GM23338 (cell line): ENCODE measurements around the gene HOXA9. TPM values are rescaled to one million over a fixed set of nuclear protein-coding genes. Genes with fewer than 3 reads are reported as not detected.

Experiments
- ATAC-seq: fragments of 200-7000 bp; cut with Tn5 transposase; 3 replicates; pipeline ENCODE4 v1.9.1; 2020
- DNase-seq: peaks from one replicate; pipeline ENCODE4 v3.0.0-alpha.2; 2015; ENCODE audit warnings: low spot score
- H2AFZ ChIP-seq: fragments of 200-600 bp; sonication (generic); 2 replicates; pipeline ENCODE4 v1.8.0; 2016; ENCODE audit warnings: antibody characterized with exemption, mild to moderate bottlenecking, moderate library complexity
- H3F3A ChIP-seq: fragments of 200-600 bp; sonication (generic); replicated peaks from 2 replicates; pipeline ENCODE4 v1.8.0; 2017; ENCODE audit warnings: antibody characterized with exemption, mixed run types, low read depth
- H3K27ac ChIP-seq: fragments of 200-600 bp; sonication (generic); 2 replicates; pipeline ENCODE4 v1.6.1; 2016; ENCODE audit warnings: low read depth
- H3K27me3 ChIP-seq: fragments of 200-600 bp; sonication (generic); 2 replicates; pipeline ENCODE4 v1.8.0; 2016; ENCODE audit warnings: mild to moderate bottlenecking, mixed run types, moderate library complexity; ENCODE audit not compliant: insufficient read depth
- H3K36me3 ChIP-seq: fragments of 200-600 bp; sonication (generic); 2 replicates; pipeline ENCODE4 v1.8.0; 2016; ENCODE audit warnings: mild to moderate bottlenecking; ENCODE audit not compliant: insufficient read depth
- H3K4me1 ChIP-seq: fragments of 200-600 bp; sonication (generic); 2 replicates; pipeline ENCODE4 v1.8.0; 2016; ENCODE audit warnings: mild to moderate bottlenecking, moderate library complexity; ENCODE audit not compliant: insufficient read depth
- H3K4me2 ChIP-seq: fragments of 200-600 bp; sonication (generic); 2 replicates; pipeline ENCODE4 v1.7.1; 2017; ENCODE audit warnings: mixed run types
- H3K4me3 ChIP-seq: fragments of 200-600 bp; sonication (generic); 2 replicates; pipeline ENCODE4 v1.6.1; 2016; ENCODE audit warnings: mixed run types
- H3K79me2 ChIP-seq: fragments of 200-600 bp; sonication (generic); replicated peaks from 2 replicates; pipeline ENCODE4 v1.8.0; 2017; ENCODE audit warnings: mild to moderate bottlenecking; ENCODE audit not compliant: insufficient read depth
- H3K9me2 ChIP-seq: fragments of 200-600 bp; sonication (generic); 2 replicates; pipeline ENCODE4 v1.8.0; 2017; ENCODE audit not compliant: insufficient read depth
- H4K20me1 ChIP-seq: fragments of 200-600 bp; sonication (generic); replicated peaks from 2 replicates; pipeline ENCODE4 v1.8.0; 2017; ENCODE audit warnings: mild to moderate bottlenecking; ENCODE audit not compliant: insufficient read depth
- H3K27ac Mint-ChIP-seq: 2 replicates; pipeline ENCODE4 v1.8.0; 2020; ENCODE audit warnings: inconsistent platforms, mild to moderate bottlenecking, moderate library complexity, mixed read lengths
- H3K27me3 Mint-ChIP-seq: 3 replicates; pipeline ENCODE4 v1.8.0; 2022; ENCODE audit warnings: low read depth, mild to moderate bottlenecking, moderate library complexity, mixed read lengths, inconsistent platforms; ENCODE audit not compliant: insufficient read depth, poor library complexity
- H3K36me3 Mint-ChIP-seq: 3 replicates; pipeline ENCODE4 v1.8.0; 2021; ENCODE audit warnings: low read depth, mild to moderate bottlenecking, inconsistent platforms, moderate library complexity, mixed read lengths
- H3K4me1 Mint-ChIP-seq: 3 replicates; pipeline ENCODE4 v1.8.0; 2020; ENCODE audit warnings: mild to moderate bottlenecking, inconsistent platforms, mixed read lengths
- H3K4me3 Mint-ChIP-seq: 3 replicates; pipeline ENCODE4 v1.8.0; 2021; ENCODE audit warnings: moderate library complexity, mild to moderate bottlenecking, inconsistent platforms, mixed read lengths
- H3K9me3 Mint-ChIP-seq: 3 replicates; pipeline ENCODE4 v1.8.0; 2020; ENCODE audit warnings: moderate library complexity, mild to moderate bottlenecking, inconsistent platforms, mixed read lengths
- CREB1 ChIP-seq: fragments of 250-450 bp; sonication (Bioruptor Pico); IDR thresholded peaks from 2 replicates; pipeline ENCODE4 v1.5.0; 2020; ENCODE audit warnings: low read depth, mild to moderate bottlenecking, moderate library complexity
- ETS1 ChIP-seq: IDR thresholded peaks from 2 replicates; pipeline ENCODE4 v1.6.1; 2016; ENCODE audit warnings: antibody characterized with exemption
- EZH2 ChIP-seq: fragments of 200-600 bp; sonication (generic); IDR thresholded peaks from one replicate; pipeline ENCODE4 v1.8.0; 2017; ENCODE audit warnings: antibody characterized with exemption, mild to moderate bottlenecking, low read depth; ENCODE audit not compliant: unreplicated experiment
- EZH2phosphoT487 ChIP-seq: fragments of 200-600 bp; sonication (generic); IDR thresholded peaks from one replicate; pipeline ENCODE4 v1.8.1; 2018; ENCODE audit warnings: antibody characterized with exemption; ENCODE audit not compliant: unreplicated experiment
- JUNB ChIP-seq: IDR thresholded peaks from one replicate; pipeline ENCODE4 v1.6.1; 2016; ENCODE audit warnings: antibody characterized with exemption; ENCODE audit not compliant: unreplicated experiment
- NANOG ChIP-seq: IDR thresholded peaks from 2 replicates; pipeline ENCODE4 v1.6.1; 2016; ENCODE audit warnings: antibody characterized with exemption, borderline replicate concordance
- STAT1 ChIP-seq: IDR thresholded peaks from one replicate; pipeline ENCODE4 v1.6.1; 2016; ENCODE audit warnings: antibody characterized with exemption; ENCODE audit not compliant: unreplicated experiment
- polyA plus RNA-seq: library from polyadenylated mRNA; unstranded; fragments of >200 nt; fragmentation: Nextera tagmentation; extraction: Ambion mirVana; gene quantifications from 2 replicates; pipeline ENCODE4 v1.2.1, GENCODE V29; 2016
- total RNA-seq: library from RNA; depleted of rRNA; stranded (reverse); fragments of >200 nt; shearing (Covaris generic); gene quantifications from 2 replicates; pipeline ENCODE4 v1.2.3, GENCODE V29; 2014

Gene HOXA9
- total and polyA plus RNA-seq, 2 experiments from 2014 or later, result not detected

- Histone ChIP-seq H3K4me1 (peaks cover 70% of the 10 kb centered on the region), H3K4me2 (peak within 1 kb of the TSS; percentile 72), H2AFZ (no peak within 1 kb of the TSS), H3K27me3 (peaks cover 100% of the 10 kb centered on the region), H3K4me3 (peak within 1 kb of the TSS; percentile 44; the same call in 1 of the 2 replicates), H3K36me3 (no peaks in the 10 kb centered on the region), H3K79me2 (no peaks in the 10 kb centered on the region), H4K20me1 (peaks cover 58% of the 10 kb centered on the region), H3K9me2 (no peaks in the 10 kb centered on the region), H3F3A (peaks cover 61% of the 10 kb centered on the region), H3K27ac (no peak within 1 kb of the TSS)
- ATAC-seq, result no peak
- peaks cover 100% of the 10 kb centered on the region for H3K27me3 Mint-ChIP-seq
- H3K4me1 Mint-ChIP-seq, result peaks cover 40% of the 10 kb centered on the region
- no peak within 1 kb of the TSS for H3K27ac Mint-ChIP-seq
- H3K36me3 Mint-ChIP-seq, result no peaks in the 10 kb centered on the region
- DNase-seq, result no peak
- peak within 1 kb of the TSS; percentile 32; the same call in 2 of the 3 replicates for H3K4me3 Mint-ChIP-seq
- peaks cover 4% of the 10 kb centered on the region; the same call in 2 of the 3 replicates for H3K9me3 Mint-ChIP-seq
- no peak for TF ChIP-seq NANOG
- peak; percentile 54 for TF ChIP-seq EZH2phosphoT487
- no peak for TF ChIP-seq ETS1
- peak; percentile 81 for TF ChIP-seq EZH2
Observed at GRCh38 chr7:27185013-27185853, 19.9 kb upstream of the HOXA9 start, which contains the start of gene HOXA11. HOXA11 (minus strand) TSS chr7:27185232; CDS start chr7:27185144, 88 bp downstream.

- H2AFZ ChIP-seq, result no peak overlapping the region
- no peaks in the 10 kb centered on the region for H3K79me2 ChIP-seq
- H3K9me2 ChIP-seq, result no peaks in the 10 kb centered on the region
- H3K27ac Mint-ChIP-seq, result no peak overlapping the region
- peaks cover 100% of the 10 kb centered on the region for H3K27me3 Mint-ChIP-seq
- H3K36me3 ChIP-seq, result no peaks in the 10 kb centered on the region
- DNase-seq (peak; percentile 76), ATAC-seq (no peak)
- H3K27ac ChIP-seq, result no peak overlapping the region
- H3K4me3 ChIP-seq, result peak overlapping the region; percentile 44; the same call in 1 of the 2 replicates
- no peaks in the 10 kb centered on the region for H3K36me3 Mint-ChIP-seq
- peak overlapping the region; percentile 72 for H3K4me2 ChIP-seq
- peaks cover 69% of the 10 kb centered on the region for H3K4me1 ChIP-seq
- H3K27me3 ChIP-seq, result peaks cover 100% of the 10 kb centered on the region
- H3K9me3 Mint-ChIP-seq, result peaks cover 7% of the 10 kb centered on the region; the same call in 2 of the 3 replicates
- H3K4me1 Mint-ChIP-seq, result peaks cover 41% of the 10 kb centered on the region
- H3F3A ChIP-seq, result peaks cover 57% of the 10 kb centered on the region
- H4K20me1 ChIP-seq, result peaks cover 53% of the 10 kb centered on the region
- peak overlapping the region; percentile 32; the same call in 2 of the 3 replicates for H3K4me3 Mint-ChIP-seq
- TF ChIP-seq STAT1 (no peak), EZH2phosphoT487 (peak; percentile 70), JUNB (no peak), EZH2 (peak; percentile 66), CREB1 (CRISPR knock-in tag) (peak; percentile 56; the same call in 1 of the 2 replicates)
Observed at GRCh38 chr7:27184337-27185012, 19.1 kb upstream of the HOXA9 start.
